NCI-H526 treated with DMSO at 0.1 percent for 48 hours (cell line): ENCODE data around the gene POU2F2.
"Not testable (repeated sequence)": the region's sequence is repeated elsewhere in the genome, so short reads cannot be mapped to it uniquely, and the experiment has no call there.

Experiments used
- DNase-seq: peaks from one replicate; lab custom pipeline; 2025; lab: John Stamatoyannopoulos, UW

The POU2F2 gene

DNA sequence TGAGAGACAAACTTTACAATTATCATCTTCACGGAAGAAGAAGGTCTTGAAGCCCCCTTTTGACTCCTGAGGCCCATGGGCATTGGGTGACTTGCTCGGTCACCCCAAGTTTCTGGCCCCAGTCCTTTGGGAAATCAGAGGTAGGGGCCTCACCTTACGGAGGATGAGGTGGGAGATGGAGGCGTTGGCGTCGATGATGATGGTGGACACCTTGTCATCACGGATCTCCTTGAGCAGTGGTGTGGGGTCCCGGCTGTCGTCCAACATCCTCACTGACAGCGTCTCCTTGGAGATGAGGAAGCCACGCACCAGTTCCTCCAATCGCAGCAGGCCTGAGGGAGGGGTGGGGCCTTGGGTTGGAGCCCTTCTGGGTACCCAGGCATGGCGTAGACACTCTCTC, 73.0 kb downstream of the POU2F2 start:
- DNase-seq, result no peak

GRCh38 chr19:42057846-42058245, 74.4 kb downstream of the POU2F2 start:
- DNase-seq, result no peak

DNA sequence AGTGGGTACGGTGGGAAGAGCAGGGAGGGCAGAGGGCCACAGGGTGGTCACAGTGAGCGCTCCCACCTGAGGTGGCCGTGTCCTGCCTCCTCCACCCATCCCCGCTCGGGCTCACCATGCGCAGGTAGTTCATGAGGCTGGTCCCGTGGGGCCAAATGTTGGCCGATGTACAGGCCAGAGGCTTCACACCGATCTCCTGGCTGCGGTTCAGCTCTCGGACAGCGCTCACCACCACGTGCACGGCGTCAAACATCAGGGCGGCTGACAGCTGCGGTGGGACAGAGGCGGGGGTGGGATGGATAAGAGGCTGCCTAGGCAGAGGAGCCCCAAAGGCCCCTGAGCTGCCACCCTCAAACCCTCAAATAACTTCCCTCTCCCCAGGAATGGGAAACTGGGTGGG, 78.0 kb downstream of the POU2F2 start:
- DNase-seq, result no peak

DNA sequence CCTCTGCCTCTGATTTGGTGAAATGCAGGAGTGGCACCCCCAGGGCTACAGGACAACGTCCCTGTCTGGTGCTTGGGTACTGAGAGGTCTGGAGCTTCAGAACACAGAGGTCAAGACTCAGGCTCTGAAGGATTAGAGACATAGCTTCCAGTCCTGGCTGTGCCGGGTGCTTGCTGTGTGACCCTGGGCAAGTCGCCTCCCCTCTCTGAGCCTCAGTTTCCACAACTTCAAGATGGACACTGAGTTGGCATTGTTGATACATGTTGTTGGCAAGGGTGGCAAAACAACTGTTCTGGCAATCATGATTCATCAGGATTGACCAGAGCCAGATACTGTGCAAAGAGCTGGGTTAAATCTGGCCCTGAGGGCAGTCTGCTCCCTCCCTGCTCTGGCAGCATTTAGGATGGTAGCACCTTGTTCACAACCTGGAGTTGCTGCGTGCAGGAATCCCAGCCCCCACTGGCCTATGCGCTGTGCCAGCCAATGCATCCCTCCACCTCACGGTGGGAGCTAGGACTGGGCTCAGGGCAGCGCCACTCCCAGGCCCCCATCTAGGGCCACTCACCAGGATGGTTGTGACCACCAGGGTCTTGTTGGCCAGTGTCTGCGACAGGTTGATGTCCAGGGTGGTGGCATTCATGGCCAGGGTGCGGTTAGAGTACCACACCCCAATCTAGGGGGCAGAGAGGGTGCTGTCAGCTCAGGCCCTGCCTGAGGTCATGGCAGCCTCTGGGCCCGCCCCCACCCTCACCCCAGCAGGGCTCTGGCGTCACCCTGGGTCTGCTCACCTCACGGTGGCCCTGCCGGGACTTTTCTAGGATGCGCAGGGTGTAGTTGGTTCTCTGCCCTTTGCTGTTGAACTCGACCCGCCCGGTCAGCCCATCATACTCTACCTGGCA, 79.0 kb downstream of the POU2F2 start:
- DNase-seq, result no peak

GRCh38 chr19:42052241-42052863, 79.9 kb downstream of the POU2F2 start:
- no peak for DNase-seq

- DNase-seq, result no peak
Observed at GRCh38 chr19:42051166-42052115, 80.8 kb downstream of the POU2F2 start.

GRCh38 chr19:42048992-42049391, 83.3 kb downstream of the POU2F2 start:
- DNase-seq, result peak; percentile 16

GRCh38 chr19:42045575-42045974, 86.7 kb downstream of the POU2F2 start:
- DNase-seq, result no peak

DNA sequence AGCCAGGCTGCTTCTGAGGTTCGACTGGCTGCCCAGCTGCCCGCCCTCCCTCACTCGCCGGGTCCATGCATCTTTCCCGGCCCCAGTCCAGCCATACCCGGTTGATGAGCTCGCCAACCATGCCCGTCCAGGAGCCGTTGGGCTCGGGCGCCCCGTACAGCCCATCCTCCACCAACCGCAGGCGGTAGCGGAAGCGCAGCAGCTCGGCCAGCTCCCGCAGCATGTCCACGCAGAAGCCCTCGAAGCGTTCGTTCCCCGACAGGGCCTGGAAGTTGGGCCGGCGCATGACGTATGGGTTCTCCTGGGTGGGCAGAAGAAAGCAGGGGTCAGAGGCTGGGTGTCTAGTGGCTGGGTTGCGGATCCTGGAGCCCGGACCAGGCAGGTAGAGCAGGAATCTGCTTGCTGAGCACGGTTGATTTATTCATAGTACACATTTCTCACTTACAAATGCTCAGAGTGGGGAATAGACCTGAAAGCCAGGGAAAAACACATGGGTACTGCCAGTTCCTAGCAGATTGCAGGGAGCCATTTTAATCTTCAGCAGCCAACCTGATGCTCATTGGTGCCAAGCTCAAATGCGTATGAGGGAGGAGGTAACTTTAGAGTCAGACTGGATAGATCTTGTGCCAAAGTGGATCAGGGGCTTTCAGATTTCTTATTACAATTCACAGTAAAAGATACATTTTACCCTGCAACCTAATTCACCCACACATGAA, 89.6 kb downstream of the POU2F2 start:
- no peak for DNase-seq

GRCh38 chr19:42040491-42040890, 91.8 kb downstream of the POU2F2 start:
- not testable (repeated sequence) for DNase-seq

- no peak for DNase-seq
Observed at GRCh38 chr19:42040031-42040430, 92.2 kb downstream of the POU2F2 start.

DNA sequence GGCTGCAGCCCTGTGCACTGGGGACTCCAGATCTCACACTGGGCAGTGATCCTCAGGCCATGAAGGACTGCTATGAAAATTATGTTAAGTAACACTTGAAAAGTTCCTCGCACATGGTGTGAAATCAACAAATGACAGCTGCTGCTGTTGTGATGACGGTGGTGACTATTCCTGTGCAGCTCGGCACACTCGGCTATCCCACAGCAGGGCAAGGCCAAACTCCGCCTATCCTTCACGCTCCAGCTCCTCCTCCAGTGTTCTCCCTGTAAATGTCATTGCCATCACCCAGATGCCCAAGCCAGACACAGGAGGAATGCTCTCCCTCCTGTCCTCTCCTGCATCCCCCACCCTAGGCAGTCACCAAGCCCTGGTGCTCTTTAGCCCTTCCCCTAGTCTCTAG, 93.6 kb downstream of the POU2F2 start:
- DNase-seq, result no peak

- no peak for DNase-seq
Observed at GRCh38 chr19:42037649-42038048, 94.6 kb downstream of the POU2F2 start.
